Tibial nerve (tissue), 4 donors: ENCODE data around the gene ALK. TPM values are rescaled to one million over a fixed set of nuclear protein-coding genes. Genes with fewer than 3 reads are reported as not detected.

ENCODE experiments used
- DNase-seq, 2 donors: peaks; one replicate each; pipeline ENCODE4 v3.0.0-alpha.2; 2019; ENCODE audit warnings: low spot score in 2 of 2
- H3K27ac ChIP-seq, 4 donors: fragments of 200-600 bp; sonication (generic) in 3 of 4; one replicate each; pipeline ENCODE4 v1.5.1; 2017 to 2019; ENCODE audit warnings: mild to moderate bottlenecking in 1 of 4
- H3K27me3 ChIP-seq, 2 donors: fragments of 200-600 bp; sonication (generic) in 1 of 2; one replicate each; pipeline versions ENCODE4 v1.5.1 to v1.6.0; 2017 to 2019
- H3K36me3 ChIP-seq, 3 donors: fragments of 200-600 bp; sonication (generic); one replicate each; pipeline ENCODE4 v1.5.1; 2018 to 2019
- H3K4me1 ChIP-seq, 4 donors: fragments of 200-600 bp; sonication (generic) in 3 of 4; one replicate each; pipeline ENCODE4 v1.5.1; 2017 to 2019
- H3K4me3 ChIP-seq, 4 donors: fragments of 200-600 bp; sonication (generic) in 3 of 4; one replicate each; pipeline ENCODE4 v1.5.1; 2017 to 2019; ENCODE audit warnings: mild to moderate bottlenecking in 1 of 4, moderate library complexity in 1 of 4
- H3K9me3 ChIP-seq, 4 donors: fragments of 200-600 bp; sonication (generic) in 3 of 4; one replicate each; pipeline ENCODE4 v1.5.1; 2017 to 2019
- CTCF ChIP-seq, 5 experiments: fragments of 200-600 bp in 3 of 5; fragments of 450-650 bp in 2 of 5; sonication (generic) in 3 of 5; IDR thresholded peaks; one replicate each; pipeline ENCODE4 v1.5.1; 2016 to 2019; ENCODE audit warnings: antibody characterized with exemption in 5 of 5, mild to moderate bottlenecking in 3 of 5, moderate library complexity in 2 of 5
- EP300 ChIP-seq, 2 donors: sonication (generic); formaldehyde crosslinking; IDR thresholded peaks; one replicate each; pipeline ENCODE4 v1.6.1; 2017; ENCODE audit warnings: antibody characterized with exemption in 2 of 2, mild to moderate bottlenecking in 1 of 2
- POLR2A ChIP-seq, 2 donors: fragments of 450-650 bp; IDR thresholded peaks; one replicate each; pipeline ENCODE4 v1.6.1; 2017; ENCODE audit warnings: antibody characterized with exemption in 2 of 2, mild to moderate bottlenecking in 2 of 2, moderate library complexity in 2 of 2
- WGBS, 2 donors: methylation state at CpG; one replicate each; pipeline ENCODE4 v1.1.5; 2018; 5-methylcytosine and 5-hydroxymethylcytosine counted together
- total RNA-seq, 4 donors: library from RNA; depleted of rRNA; stranded (reverse); fragments of >200 nt; gene quantifications; one replicate each; pipeline ENCODE4 v1.1.0, GENCODE V29; 2016

Gene ALK
- total RNA-seq, 4 donors from 2014 or later: 0.39 to 4.8 (median 0.66) TPM

GRCh38 chr2:29644949-29645348 is 276.4 kb downstream of the ALK start:
- no peaks in the 10 kb centered on the region for H3K36me3 ChIP-seq
- no peak overlapping the region for H3K4me3 ChIP-seq
- no peak for DNase-seq
- H3K4me1 ChIP-seq: no peaks in the 10 kb centered on the region
- no peaks in the 10 kb centered on the region for H3K27me3 ChIP-seq
- no peak overlapping the region for H3K27ac ChIP-seq
- WGBS, 2 donors: 61 to 72% methylated on average over 1 of the region's 1 CpG
- peaks cover 0 to 28% (median 0%) of the 10 kb centered on the region in 4 donors for H3K9me3 ChIP-seq
- TF ChIP-seq CTCF (IDR thresholded peaks at IDR 0.05): no peak
- TF ChIP-seq EP300 (IDR thresholded peaks at IDR 0.05): no peak
- no peak for TF ChIP-seq POLR2A (IDR thresholded peaks at IDR 0.05)

GRCh38 chr2:29643196-29643595 is 278.2 kb downstream of the ALK start:
- peaks cover 0 to 13% (median 0%) of the 10 kb centered on the region in 4 donors for H3K9me3 ChIP-seq
- H3K36me3 ChIP-seq: no peaks in the 10 kb centered on the region
- TF ChIP-seq POLR2A (IDR thresholded peaks at IDR 0.05): no peak
- TF ChIP-seq CTCF (IDR thresholded peaks at IDR 0.05): no peak
- TF ChIP-seq EP300 (IDR thresholded peaks at IDR 0.05): no peak
- no peaks in the 10 kb centered on the region for H3K4me1 ChIP-seq
- H3K4me3 ChIP-seq: no peak overlapping the region
- no peaks in the 10 kb centered on the region for H3K27me3 ChIP-seq
- no peak for DNase-seq
- no peak overlapping the region for H3K27ac ChIP-seq

GRCh38 chr2:29640360-29640759 is 281.0 kb downstream of the ALK start:
- H3K27ac ChIP-seq: no peak overlapping the region
- no peaks in the 10 kb centered on the region for H3K27me3 ChIP-seq
- H3K9me3 ChIP-seq: peaks cover 0 to 2% (median 0%) of the 10 kb centered on the region in 4 donors
- DNase-seq: no peak
- H3K4me3 ChIP-seq: no peak overlapping the region
- TF ChIP-seq EP300 (IDR thresholded peaks at IDR 0.05) (no peak), CTCF (IDR thresholded peaks at IDR 0.05) (no peak)
- H3K4me1 ChIP-seq: no peaks in the 10 kb centered on the region
- WGBS, 2 donors: 64 to 75% methylated on average over 5 of the region's 5 CpGs
- no peaks in the 10 kb centered on the region for H3K36me3 ChIP-seq

- H3K4me1 ChIP-seq: no peaks in the 10 kb centered on the region
- no peaks in the 10 kb centered on the region for H3K36me3 ChIP-seq
- no peak overlapping the region for H3K27ac ChIP-seq
- TF ChIP-seq EP300 (IDR thresholded peaks at IDR 0.05): no peak
- no peak for TF ChIP-seq POLR2A (IDR thresholded peaks at IDR 0.05)
- no peak for TF ChIP-seq CTCF (IDR thresholded peaks at IDR 0.05)
- peaks cover 0 to 2% (median 0%) of the 10 kb centered on the region in 4 donors for H3K9me3 ChIP-seq
- DNase-seq: no peak
- no peak overlapping the region for H3K4me3 ChIP-seq
- 85 to 88% methylated on average over 2 of the region's 2 CpGs for WGBS, 2 donors
- H3K27me3 ChIP-seq: no peaks in the 10 kb centered on the region
Observed at GRCh38 chr2:29638641-29639040, 282.7 kb downstream of the ALK start.

GRCh38 chr2:29634916-29635315 is 286.5 kb downstream of the ALK start:
- H3K27me3 ChIP-seq: no peaks in the 10 kb centered on the region
- H3K27ac ChIP-seq: no peak overlapping the region
- WGBS, 2 donors: 92% methylated on average over 1 of the region's 1 CpG
- TF ChIP-seq CTCF (IDR thresholded peaks at IDR 0.05) (no peak), EP300 (IDR thresholded peaks at IDR 0.05) (no peak), POLR2A (IDR thresholded peaks at IDR 0.05) (no peak)
- DNase-seq: no peak
- no peaks in the 10 kb centered on the region for H3K36me3 ChIP-seq
- no peak overlapping the region for H3K4me3 ChIP-seq
- no peaks in the 10 kb centered on the region for H3K4me1 ChIP-seq
- H3K9me3 ChIP-seq: no peaks in the 10 kb centered on the region
